Midbrain (tissue), 1 donor: ENCODE results near the gene TFEB.

Source experiments
- DNase-seq: peaks from one replicate; lab custom pipeline; 2025; lab: John Stamatoyannopoulos, UW

Gene TFEB

GRCh38 chr6:41690541-41691330, 44.7 kb downstream of the TFEB start:
- no peak for DNase-seq

GRCh38 chr6:41689171-41690008, 46.0 kb downstream of the TFEB start:
- DNase-seq = no peak

- no peak for DNase-seq
Measured at GRCh38 chr6:41688256-41688965, 47.0 kb downstream of the TFEB start.

DNA sequence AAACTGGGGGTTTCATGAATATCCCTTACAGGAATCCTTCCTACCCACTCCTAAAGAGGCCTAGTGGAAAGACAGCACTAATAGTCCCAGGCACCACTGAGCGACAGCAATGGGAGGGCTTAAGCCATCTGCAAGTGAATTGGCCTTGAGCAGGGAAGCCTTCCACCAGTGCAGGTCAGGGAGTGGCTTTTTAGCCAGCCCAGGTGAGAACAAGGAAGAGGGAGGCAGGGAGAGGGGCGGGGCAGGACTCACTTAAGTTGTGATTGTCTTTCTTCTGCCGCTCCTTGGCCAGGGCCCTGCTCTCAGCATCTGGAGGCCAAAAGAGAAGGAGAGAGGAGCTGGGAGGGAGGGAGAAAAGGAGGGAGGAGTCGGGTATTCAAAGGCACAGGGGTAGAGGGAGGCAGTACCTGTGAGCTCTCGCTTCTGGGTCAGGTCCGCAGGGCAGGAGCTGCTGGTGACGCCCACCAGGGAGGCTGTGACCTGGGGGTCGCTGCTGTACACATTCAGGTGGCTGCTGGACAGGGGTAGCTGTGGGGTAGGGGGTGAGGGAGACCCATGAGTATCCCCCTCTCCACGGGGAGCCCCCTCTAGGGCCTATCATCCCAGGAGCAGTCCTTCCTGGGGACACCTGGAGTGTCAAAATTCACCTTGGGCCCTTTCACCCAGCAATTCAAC, 47.8 kb downstream of the TFEB start:
- DNase-seq = no peak

GRCh38 chr6:41685641-41686380, 49.6 kb downstream of the TFEB start:
- DNase-seq = no peak

DNA sequence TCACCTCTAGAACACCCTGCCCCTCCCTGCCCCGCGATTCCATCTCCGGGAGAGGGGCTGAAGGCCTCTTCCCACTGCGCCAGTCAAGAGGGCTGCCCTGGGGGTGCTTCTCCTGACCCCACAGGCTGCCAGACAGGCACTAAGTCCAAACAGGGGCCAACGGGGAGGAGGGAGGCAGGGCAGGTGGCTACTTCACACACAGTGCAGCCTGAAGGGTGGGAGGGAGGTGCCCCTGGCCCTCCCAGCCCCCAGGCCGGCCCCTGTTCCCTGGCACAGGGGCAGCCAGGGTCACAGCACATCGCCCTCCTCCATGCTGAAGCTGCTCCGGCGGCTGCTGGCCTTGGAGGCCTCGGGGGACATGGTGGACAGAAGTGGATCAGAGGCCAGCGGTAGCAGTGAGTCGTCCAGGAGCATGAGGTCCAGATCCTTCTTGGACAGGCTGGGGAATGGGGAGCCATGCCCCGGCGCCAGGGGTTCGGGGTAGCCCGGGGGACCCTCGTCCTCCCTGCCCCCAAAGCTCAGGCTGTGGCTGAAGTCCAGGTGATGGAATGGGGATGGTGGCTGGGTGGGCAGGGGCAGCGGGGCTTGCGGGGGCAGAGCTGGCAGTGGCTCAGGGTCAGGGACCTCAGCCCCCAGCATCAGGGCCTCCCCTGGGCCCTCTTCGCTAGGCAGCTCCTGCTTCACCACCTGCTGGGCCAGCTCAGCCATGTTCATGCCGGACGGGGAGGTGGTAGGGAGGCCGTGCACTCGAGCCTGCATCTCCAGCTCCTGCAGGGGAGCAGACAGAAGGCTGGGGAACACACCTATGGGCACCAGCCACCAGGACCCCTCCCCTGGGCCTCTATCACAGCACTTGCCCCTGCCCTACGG, 50.9 kb downstream of the TFEB start:
- no peak for DNase-seq

DNA sequence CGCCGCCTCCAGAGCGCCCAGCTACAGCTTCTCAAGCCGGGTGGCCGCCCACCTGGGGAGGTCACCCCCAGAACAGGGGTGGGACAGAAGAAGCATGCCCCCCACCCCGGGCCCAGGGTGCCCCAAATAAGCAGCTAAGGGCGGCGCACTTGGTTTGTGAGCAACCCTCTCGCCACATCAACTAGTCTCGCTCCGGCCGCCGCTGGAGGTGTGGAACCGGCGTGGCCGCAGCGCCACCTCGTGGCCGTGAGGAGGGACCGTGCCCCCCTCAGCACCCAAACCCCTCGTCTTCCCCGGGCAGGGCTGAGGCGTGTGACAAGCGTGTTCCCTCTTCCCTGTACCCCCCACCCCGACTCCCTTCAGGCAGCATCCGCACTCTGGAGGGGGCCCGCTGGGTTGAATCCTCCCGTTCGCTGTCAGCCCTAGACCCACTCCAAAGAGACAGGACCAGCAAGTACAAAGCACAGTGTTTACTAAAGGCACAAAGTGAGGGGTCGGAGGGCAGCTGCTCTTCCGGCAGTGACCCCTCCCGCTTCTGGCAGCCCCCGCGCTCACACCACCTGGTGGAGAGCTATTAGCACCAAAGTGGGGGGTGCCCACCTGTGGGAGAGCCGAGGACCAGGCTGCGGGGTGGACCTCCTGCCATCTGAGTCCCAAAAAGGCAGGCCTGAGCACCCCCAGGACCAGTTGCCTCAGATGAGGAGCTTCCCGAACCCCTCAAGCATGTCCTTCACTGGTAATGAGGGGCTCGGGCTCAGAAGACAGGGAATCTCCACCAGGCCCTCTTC, 51.7 kb downstream of the TFEB start:
- DNase-seq = peak; percentile 89

- no peak for DNase-seq
Measured at GRCh38 chr6:41683273-41683522, 52.2 kb downstream of the TFEB start.

GRCh38 chr6:41682497-41683272, 52.7 kb downstream of the TFEB start:
- DNase-seq = no peak

DNA sequence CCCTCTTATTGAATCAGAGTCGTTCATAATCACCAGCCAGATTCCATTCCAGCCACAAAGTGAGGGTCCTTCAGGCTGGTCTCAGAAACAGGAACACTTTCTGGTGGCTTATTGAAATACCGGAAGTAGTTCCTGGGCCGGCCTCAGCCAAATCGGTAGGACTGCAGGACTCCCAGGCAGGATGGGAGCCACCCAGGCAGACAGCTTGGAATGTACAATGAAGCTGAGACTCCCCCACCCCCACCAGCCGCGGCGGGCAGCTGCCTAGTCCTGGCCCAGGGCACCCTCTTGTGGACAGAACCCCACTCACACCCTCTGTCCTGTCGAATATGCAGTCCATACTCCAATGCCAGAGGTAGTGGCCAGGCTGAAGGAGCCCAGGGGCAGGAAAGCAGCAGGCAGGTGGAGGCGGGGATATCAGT, 53.3 kb downstream of the TFEB start:
- peak; percentile 88 for DNase-seq

- DNase-seq = no peak
Measured at GRCh38 chr6:41680182-41680965, 55.0 kb downstream of the TFEB start.

DNA sequence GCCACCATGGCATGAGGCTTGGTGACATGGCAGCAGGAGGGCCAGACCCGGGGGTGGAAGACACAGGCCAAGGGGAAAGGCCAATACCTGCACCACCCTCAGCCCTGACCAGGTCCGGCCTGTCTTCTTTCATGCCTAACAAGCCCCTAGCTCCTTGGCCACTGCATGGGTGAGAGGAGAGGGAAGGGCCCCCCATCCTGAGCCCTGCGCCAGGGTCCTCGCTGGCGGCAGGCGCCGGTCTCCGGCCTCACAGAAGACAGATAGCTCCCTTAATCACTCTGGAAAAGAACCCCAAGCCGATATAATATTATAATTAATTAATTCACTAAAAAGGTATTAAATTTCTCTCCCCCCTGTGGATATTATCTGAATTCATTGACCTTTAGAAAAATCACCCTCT, 55.7 kb downstream of the TFEB start:
- no peak for DNase-seq

- DNase-seq = no peak
Measured at GRCh38 chr6:41678511-41679084, 56.8 kb downstream of the TFEB start.

DNA sequence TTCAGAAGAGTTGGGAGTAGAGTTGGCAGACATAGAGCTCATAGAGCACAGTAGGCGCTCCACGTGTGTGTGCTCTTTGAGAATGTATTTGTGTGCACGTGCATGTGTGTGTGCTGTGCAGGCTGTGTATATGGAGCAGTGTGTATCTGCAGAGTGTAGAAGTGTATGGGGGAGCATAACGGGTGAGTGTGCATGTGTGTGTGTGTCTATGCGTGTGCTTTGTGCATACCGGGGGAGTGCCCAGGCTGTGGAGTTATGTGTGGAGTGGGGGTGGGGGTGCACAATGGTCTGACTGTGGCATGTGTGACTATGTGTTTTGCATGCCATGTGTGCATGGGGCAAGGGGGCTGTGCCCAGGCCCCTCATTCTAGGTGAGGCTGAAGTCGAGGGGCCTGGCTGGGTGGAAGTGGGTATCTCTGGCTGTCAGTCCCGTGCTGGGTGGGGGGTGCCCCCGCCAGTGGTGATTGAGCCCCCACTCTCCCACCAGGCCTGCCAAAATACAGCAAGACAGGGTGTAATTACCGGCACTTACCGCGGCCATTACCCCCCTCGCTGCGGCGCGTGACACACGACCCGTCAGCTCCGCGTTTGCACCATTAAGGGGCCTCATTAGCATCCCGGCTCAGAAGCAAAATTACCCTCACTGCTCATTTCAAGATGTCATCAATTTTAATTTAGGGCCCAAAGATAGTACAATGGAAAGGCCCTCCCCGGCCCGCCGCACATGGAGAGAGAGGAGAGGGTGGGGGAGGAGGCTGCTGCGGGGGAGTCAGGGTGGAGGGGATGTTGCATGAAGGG, 58.1 kb downstream of the TFEB start:
- no peak for DNase-seq

DNA sequence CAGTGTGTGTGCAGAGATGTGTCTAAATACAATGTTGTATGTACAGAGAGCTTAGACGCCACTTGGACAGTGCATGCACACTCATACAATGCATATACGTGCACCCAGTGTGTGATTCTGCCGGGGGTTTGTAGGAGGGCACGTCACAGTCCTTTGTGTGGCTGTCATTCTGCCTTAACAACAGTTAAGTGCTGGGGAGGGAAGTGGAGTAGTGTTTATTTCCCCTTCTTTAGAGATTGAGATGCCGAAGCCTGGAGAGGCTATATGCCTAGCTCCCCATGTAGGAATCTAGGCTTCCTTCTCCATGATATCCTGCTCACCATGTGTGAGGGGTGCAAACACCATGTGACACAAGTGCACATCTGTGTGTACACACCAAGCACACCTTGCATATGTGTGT, 59.0 kb downstream of the TFEB start:
- no peak for DNase-seq

DNA sequence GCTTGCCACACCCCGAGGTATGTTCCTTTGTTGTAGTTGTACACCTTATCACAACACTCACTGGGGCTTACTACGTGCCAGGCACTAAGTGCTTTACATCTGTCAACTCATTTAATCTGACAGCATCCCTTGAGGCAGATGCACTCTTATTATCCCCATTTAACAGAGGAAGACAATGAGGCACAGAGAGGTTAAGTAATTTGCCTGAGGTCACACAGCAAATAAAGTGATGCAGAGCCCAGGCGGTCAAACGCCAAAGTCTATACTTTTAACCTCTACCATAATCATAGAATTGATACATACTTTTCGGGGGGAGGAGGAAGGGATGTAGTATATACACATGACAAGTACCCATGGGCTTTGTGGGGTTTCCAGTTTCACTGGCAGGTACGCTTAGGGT, 59.4 kb downstream of the TFEB start:
- no peak for DNase-seq

DNA sequence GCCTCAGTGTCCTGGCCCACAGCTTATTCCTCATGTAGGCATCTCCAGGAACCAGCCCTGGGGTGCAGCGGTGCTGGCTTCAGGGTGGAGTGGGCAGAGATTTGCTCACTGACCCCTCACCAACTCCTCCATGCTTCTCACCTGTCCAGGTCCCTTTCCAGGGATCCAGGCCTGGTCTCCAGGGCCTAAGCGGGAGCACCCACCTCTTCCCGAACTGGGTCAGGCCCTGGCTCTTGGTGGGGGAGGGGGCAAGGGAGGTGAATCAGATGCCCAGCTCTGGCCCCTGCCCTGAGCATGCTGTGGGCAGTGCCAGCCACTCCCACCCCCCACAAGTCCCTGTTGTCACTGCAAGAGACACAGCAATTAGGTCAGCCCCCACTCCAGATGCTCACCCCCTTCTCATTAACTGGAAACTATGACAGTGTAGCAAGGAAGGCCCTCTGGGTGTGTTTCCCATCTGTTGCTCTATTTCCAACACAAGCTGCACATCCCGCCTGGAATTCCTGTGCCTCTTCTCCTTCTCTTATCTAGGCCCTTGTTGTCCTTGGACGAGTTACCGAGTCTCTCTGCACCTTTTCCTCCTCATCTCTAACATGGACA, 60.1 kb downstream of the TFEB start:
- DNase-seq = no peak
